A549 (cell line): ENCODE data around the gene DDR2. TPM values are rescaled to one million over a fixed set of nuclear protein-coding genes. Genes with fewer than 3 reads are reported as not detected.
"Not testable (repeated sequence)": the region's sequence is repeated elsewhere in the genome, so short reads cannot be mapped to it uniquely, and the experiment has no call there.

ENCODE experiments used
- ATAC-seq, 2 experiments: fragments of 200-7000 bp in 1 of 2; fragments of >200 bp in 1 of 2; cut with Nextera tagmentation in 1 of 2; cut with Tn5 transposase in 1 of 2; 3 replicates each; pipeline versions ENCODE4 v1.8.0 to v1.9.1; 2018 to 2020; ENCODE audit warnings: mild to moderate bottlenecking in 1 of 2, moderate library complexity in 1 of 2
- CTCF ChIA-PET: fragments of 300-600 bp; sonication (Branson Sonifier 250); formaldehyde crosslinking; extraction: SDS; loops from one replicate; lab custom pipeline; 2021; ENCODE audit warnings: antibody characterized with exemption, inconsistent platforms; lab: Yijun Ruan, JAX
- POLR2A ChIA-PET: fragments of 350-600 bp; formaldehyde crosslinking; extraction: SDS; loops from one replicate; lab custom pipeline; 2021; ENCODE audit warnings: antibody characterized with exemption, inconsistent platforms; lab: Yijun Ruan, JAX
- DNase-seq, 2 experiments: peaks; one replicate each; pipeline versions ENCODE4 v3.0.0 to v3.0.0-alpha.2; 2011 to 2016; ENCODE audit warnings: low read depth in 1 of 2, low spot score in 1 of 2
- FAIRE-seq: peaks from 2 replicates; lab custom pipeline; 2011; peaks lifted over from hg19 to GRCh38; lab: Jason Lieb, UNC
- H3K27ac ChIP-seq, 2 experiments: fragments of >200 bp; sonication (Bioruptor Twin); formaldehyde crosslinking; 3 replicates each; pipeline ENCODE4 v1.5.1; 2016 to 2017
- H3K4me1 ChIP-seq: fragments of >200 bp; sonication (Bioruptor Twin); formaldehyde crosslinking; 3 replicates; pipeline ENCODE4 v1.6.1; 2016
- H3K4me2 ChIP-seq: fragments of >200 bp; sonication (Bioruptor Twin); formaldehyde crosslinking; 3 replicates; pipeline ENCODE4 v1.6.1; 2016
- H3K4me3 ChIP-seq: fragments of >200 bp; sonication (Bioruptor Twin); formaldehyde crosslinking; 3 replicates; pipeline ENCODE4 v1.5.1; 2016
- H3K9me3 ChIP-seq: fragments of >200 bp; sonication (Bioruptor Twin); formaldehyde crosslinking; 3 replicates; pipeline ENCODE4 v1.6.1; 2016
- BCL3 ChIP-seq: fragments of >200 bp; sonication (Bioruptor Twin); formaldehyde crosslinking; IDR thresholded peaks from 3 replicates; pipeline ENCODE4 v1.6.1; 2016
- CHD2 ChIP-seq: fragments of 150-350 bp; IDR thresholded peaks from 2 replicates; pipeline ENCODE4 v1.6.1; 2014; ENCODE audit warnings: low read length; ENCODE audit not compliant: partially characterized antibody
- CHD4 ChIP-seq: fragments of 200-600 bp; sonication (generic); IDR thresholded peaks from 2 replicates; pipeline ENCODE4 v1.6.1; 2016; ENCODE audit warnings: antibody characterized with exemption, mild to moderate bottlenecking, borderline replicate concordance
- FOSL2 ChIP-seq, 2 experiments: fragments of 450-650 bp in 1 of 2; fragments of >200 bp in 1 of 2; sonication (Bioruptor Twin) in 1 of 2; formaldehyde crosslinking; IDR thresholded peaks; 2 replicates each; pipeline versions ENCODE4 v1.5.0 to v1.6.1; 2016 to 2020; ENCODE audit warnings: mild to moderate bottlenecking in 1 of 2, moderate library complexity in 1 of 2
- JUNB ChIP-seq: fragments of >200 bp; sonication (Bioruptor Twin); formaldehyde crosslinking; IDR thresholded peaks from 2 replicates; pipeline ENCODE4 v1.6.1; 2016
- KDM1A ChIP-seq: fragments of 200-600 bp; sonication (generic); IDR thresholded peaks from 2 replicates; pipeline ENCODE4 v1.6.1; 2016; ENCODE audit warnings: low read depth, mild to moderate bottlenecking
- KDM5A ChIP-seq: fragments of 200-600 bp; sonication (generic); IDR thresholded peaks from 2 replicates; pipeline ENCODE4 v1.6.1; 2016; ENCODE audit warnings: antibody characterized with exemption, mild to moderate bottlenecking
- MYC ChIP-seq: IDR thresholded peaks from 2 replicates; pipeline ENCODE4 v1.6.1; 2012; ENCODE audit warnings: mild to moderate bottlenecking, inconsistent platforms, low read length, improper control_type of control experiment, borderline replicate concordance
- RAD21 ChIP-seq, 2 experiments: fragments of >200 bp in 1 of 2; sonication (Bioruptor Twin) in 1 of 2; formaldehyde crosslinking in 1 of 2; IDR thresholded peaks in 1 of 2; conservative IDR thresholded peaks in 1 of 2; 2 replicates in 1 of 2; 3 replicates in 1 of 2; pipeline ENCODE4 v1.6.1; 2012 to 2018; ENCODE audit warnings: inconsistent platforms in 1 of 2
- SREBF2 ChIP-seq: fragments of 450-650 bp; IDR thresholded peaks from 2 replicates; pipeline ENCODE4 v1.6.1; 2014; ENCODE audit warnings: mild to moderate bottlenecking, moderate library complexity
- TFCP2L1 ChIP-seq: fragments of 250-450 bp; sonication (Bioruptor Pico); IDR thresholded peaks from 2 replicates; pipeline ENCODE4 v1.5.0; 2021; ENCODE audit warnings: mild to moderate bottlenecking
- TP53 ChIP-seq: fragments of 250-450 bp; sonication (Bioruptor Pico); IDR thresholded peaks from 2 replicates; pipeline ENCODE4 v1.5.0; 2021; ENCODE audit warnings: mild to moderate bottlenecking, moderate library complexity
- WGBS: methylation state at CpG from one replicate; pipeline ENCODE4 v1.1.6; 2017; ENCODE audit errors: missing lambda C conversion rate; 5-methylcytosine and 5-hydroxymethylcytosine counted together
- polyA plus RNA-seq, 4 experiments: library from polyadenylated mRNA; depleted of rRNA in 3 of 4; stranded (reverse); fragments of >200 nt; fragmentation: RNase III in 1 of 4; extraction: RNeasy Plus Mini Kit Qiagen cat#74134 plus additional on column Dnase treatment in 1 of 4; gene quantifications; 2 replicates in 3 of 4; 3 replicates in 1 of 4; pipeline ENCODE4 v1.2.3, GENCODE V29; 2011 to 2017
- TF ChIP-seq, protein P1 (sequence below): fragments of 250-450 bp; sonication (Bioruptor Pico); IDR thresholded peaks from 2 replicates; pipeline ENCODE4 v1.5.0; 2020; ENCODE audit warnings: low read depth, mild to moderate bottlenecking, moderate library complexity

DDR2 gene
- polyA plus RNA-seq, 2 of the 4 experiments (the other 2 are of a cell fraction): 0.14 to 0.49 TPM

DNA sequence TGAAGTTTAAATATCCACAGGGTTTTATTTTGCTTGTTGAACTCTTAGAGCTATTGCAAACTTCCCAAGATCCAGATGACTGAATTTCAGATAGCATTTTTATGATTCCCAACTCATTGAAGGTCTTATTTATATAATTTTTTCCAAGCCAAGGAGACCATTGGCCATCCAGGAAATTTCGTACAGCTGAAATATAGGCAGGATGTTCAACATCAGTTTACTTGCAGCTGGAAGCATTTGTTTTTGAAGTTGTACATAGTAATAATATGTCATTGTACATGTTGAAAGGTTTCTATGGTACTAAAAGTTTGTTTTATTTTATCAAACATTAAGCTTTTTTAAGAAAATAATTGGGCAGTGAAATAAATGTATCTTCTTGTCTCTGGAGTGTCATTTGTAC is 32.8 kb upstream of the DDR2 start:
- WGBS: 88% methylated on average over 1 of the region's 1 CpG

GRCh38 chr1:162603117-162603516 is 29.1 kb upstream of the DDR2 start:
- CTCF ChIA-PET: interaction anchor here (5.9 kb wide), 1 partner anchor 11 kb away, joined by 32 read pairs; no protein-coding TSS in a partner anchor

More for the DNA sequence above, 32.8 kb upstream of the DDR2 start:
- ChIA-PET POLR2A (no interaction called here), CTCF (interaction anchor here (0.8 kb wide), 1 partner anchor 201 kb away, joined by 3 read pairs; no protein-coding TSS in a partner anchor)
- no peak overlapping the region for H3K4me2 ChIP-seq
- no peak for DNase-seq
- no peaks in the 10 kb centered on the region for H3K9me3 ChIP-seq
- no peak overlapping the region for H3K27ac ChIP-seq
- H3K4me1 ChIP-seq: no peaks in the 10 kb centered on the region
- no peak for ATAC-seq
- TF ChIP-seq CHD4 (no peak), CHD2 (no peak), KDM1A (no peak), BCL3 (no peak), JUNB (no peak), MYC (no peak)
- TF ChIP-seq, all 56 proteins: peak for 0
- FAIRE-seq: no peak
- H3K4me3 ChIP-seq: no peak overlapping the region

GRCh38 chr1:162605225-162605927 is 26.9 kb upstream of the DDR2 start:
- ChIA-PET POLR2A (no interaction called here), CTCF (interaction anchor here (1.0 to 5.9 kb wide), 2 partner anchors 8 to 195 kb away, joined by 8 to 32 read pairs; no protein-coding TSS in a partner anchor)
- WGBS: 91% methylated on average over 3 of the region's 3 CpGs
- peaks cover 9% of the 10 kb centered on the region; the same call in 2 of the 3 replicates for H3K4me1 ChIP-seq
- no peak for TF ChIP-seq TP53 (CRISPR knock-in tag)
- TF ChIP-seq FOSL2 (IDR thresholded peaks at IDR 0.05): no peak
- peak; percentile 56 for TF ChIP-seq FOSL2 (CRISPR knock-in tag; IDR thresholded peaks at IDR 0.05)
- FAIRE-seq (no peak), ATAC-seq (no peak; a peak in 1 of 6 replicates), DNase-seq (peak in 1 of 2 experiments; percentile 21)
- H3K4me2 ChIP-seq: no peak overlapping the region
- no peak overlapping the region for H3K4me3 ChIP-seq
- H3K9me3 ChIP-seq: no peaks in the 10 kb centered on the region
- no peak overlapping the region; a peak in 1 of 6 replicates for H3K27ac ChIP-seq

More at GRCh38 chr1:162603117-162603516, 29.1 kb upstream of the DDR2 start:
- POLR2A ChIA-PET, H3K4me1 ChIP-seq, H3K4me3 ChIP-seq, DNase-seq, H3K4me2 ChIP-seq, ATAC-seq, FAIRE-seq, H3K27ac ChIP-seq, H3K9me3 ChIP-seq: not testable (repeated sequence)
- WGBS: 93% methylated on average over 2 of the region's 2 CpGs

- CTCF ChIA-PET: interaction anchor here (0.7 kb wide), 1 partner anchor 191 kb away, joined by 3 read pairs; no protein-coding TSS in a partner anchor
- ATAC-seq: no peak
- no peak overlapping the region for H3K27ac ChIP-seq
- POLR2A ChIA-PET: no interaction called here
- no peaks in the 10 kb centered on the region for H3K9me3 ChIP-seq
- no peak overlapping the region for H3K4me2 ChIP-seq
- FAIRE-seq: no peak
- DNase-seq: no peak
- no peak overlapping the region for H3K4me3 ChIP-seq
- peaks cover 9% of the 10 kb centered on the region; the same call in 2 of the 3 replicates for H3K4me1 ChIP-seq
- WGBS: 83% methylated on average over 2 of the region's 2 CpGs
- no peak for TF ChIP-seq KDM5A
- TF ChIP-seq TFCP2L1 (CRISPR knock-in tag): no peak
- TF ChIP-seq, protein P1, sequence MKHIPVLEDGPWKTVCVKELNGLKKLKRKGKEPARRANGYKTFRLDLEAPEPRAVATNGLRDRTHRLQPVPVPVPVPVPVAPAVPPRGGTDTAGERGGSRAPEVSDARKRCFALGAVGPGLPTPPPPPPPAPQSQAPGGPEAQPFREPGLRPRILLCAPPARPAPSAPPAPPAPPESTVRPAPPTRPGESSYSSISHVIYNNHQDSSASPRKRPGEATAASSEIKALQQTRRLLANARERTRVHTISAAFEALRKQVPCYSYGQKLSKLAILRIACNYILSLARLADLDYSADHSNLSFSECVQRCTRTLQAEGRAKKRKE (CRISPR knock-in tag): no peak
- no peak for TF ChIP-seq SREBF2
- TF ChIP-seq FOSL2 (IDR thresholded peaks at IDR 0.05): no peak
- no peak for TF ChIP-seq FOSL2 (CRISPR knock-in tag; IDR thresholded peaks at IDR 0.05)
- no peak for TF ChIP-seq RAD21 (conservative IDR thresholded peaks at IDR 0.05 in 1 of 2, IDR thresholded peaks at IDR 0.05 in 1 of 2)
Observed at GRCh38 chr1:162609306-162609705, 23.0 kb upstream of the DDR2 start.
